Measurements from ENCODE around the gene LSP1.
"Not testable (repeated sequence)": the region's sequence is repeated elsewhere in the genome, so short reads cannot be mapped to it uniquely, and the experiment has no call there.

Gene LSP1, protein sequence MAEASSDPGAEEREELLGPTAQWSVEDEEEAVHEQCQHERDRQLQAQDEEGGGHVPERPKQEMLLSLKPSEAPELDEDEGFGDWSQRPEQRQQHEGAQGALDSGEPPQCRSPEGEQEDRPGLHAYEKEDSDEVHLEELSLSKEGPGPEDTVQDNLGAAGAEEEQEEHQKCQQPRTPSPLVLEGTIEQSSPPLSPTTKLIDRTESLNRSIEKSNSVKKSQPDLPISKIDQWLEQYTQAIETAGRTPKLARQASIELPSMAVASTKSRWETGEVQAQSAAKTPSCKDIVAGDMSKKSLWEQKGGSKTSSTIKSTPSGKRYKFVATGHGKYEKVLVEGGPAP

DNA sequence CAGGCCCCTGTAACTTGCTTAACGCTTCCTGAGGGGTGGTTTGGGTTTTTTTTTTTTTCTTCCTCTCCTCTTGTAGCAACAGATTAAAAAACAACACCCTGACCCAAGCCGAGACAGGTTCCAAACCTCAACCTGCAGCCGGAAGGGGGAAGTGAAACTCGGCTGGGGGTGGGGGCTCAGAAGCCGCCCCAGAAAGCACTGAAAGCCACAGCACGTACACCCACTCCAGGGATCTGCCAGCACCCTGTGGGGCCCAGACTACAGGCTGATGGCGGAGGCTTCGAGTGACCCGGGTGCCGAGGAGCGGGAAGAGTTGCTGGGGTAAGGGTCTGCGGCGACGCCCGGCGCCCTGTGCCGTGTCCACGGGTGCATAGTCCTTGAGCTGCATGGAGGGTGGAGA lies at the start of gene LSP1:
Gene LSP1 (plus strand): TSS at position 208 of the 400 bp plus-strand sequence. CDS start 61 bp downstream, at position 269.
- no peak for DNase-seq

DNA sequence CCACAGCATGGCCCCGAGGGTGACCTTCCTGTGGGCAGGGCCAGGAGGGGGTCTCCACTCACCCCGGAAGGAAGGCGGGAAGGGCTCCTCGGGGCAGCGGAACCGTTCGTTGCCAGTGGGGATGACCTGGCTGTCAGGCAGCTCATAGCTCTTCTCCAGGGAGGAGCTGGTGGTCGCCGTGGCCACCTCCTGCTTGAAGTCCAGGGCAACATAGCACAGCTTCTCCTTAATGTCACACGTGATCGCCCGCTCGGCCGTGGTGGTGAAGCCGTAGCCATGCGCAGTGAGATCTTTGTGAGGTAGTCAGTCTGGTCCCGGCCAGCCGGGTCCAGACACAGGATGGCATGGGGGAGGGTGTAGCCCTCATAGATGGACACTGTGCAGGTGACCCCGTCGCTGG lies 49.6 kb upstream of the LSP1 start:
- no peak for DNase-seq

DNA sequence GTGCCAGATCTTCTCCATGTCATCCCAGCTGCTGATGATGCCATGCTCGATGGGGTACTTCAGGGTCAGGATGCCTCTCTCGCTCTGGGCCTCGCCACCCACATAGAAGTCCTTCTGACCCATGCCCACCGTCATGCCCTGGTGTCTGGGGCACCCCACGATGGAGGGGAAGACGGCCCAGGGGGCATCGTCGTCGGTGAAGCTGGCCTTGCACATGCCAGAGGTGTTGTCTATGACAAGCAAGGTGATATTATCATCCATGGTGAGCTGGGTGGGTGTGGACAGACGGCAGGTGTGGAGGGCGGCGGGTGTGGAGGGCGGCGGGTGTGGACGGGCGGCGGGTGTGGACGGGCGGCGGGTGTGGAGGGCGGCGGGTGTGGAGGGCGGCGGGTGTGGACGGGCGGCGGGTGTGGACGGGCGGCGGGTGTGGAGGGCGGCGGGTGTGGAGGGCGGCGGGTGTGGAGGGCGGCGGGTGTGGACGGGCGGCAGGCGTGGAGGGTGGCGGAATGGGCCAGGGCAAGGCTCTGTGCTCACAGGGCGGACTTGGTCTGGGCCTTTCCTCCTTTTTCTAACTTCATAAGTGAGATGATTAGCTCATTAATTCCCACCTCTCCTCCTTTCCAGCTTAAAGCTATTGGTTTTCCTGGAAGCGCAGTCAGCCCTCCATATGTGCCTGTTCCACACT lies 48.9 kb upstream of the LSP1 start:
- DNase-seq = not testable (repeated sequence)

DNA sequence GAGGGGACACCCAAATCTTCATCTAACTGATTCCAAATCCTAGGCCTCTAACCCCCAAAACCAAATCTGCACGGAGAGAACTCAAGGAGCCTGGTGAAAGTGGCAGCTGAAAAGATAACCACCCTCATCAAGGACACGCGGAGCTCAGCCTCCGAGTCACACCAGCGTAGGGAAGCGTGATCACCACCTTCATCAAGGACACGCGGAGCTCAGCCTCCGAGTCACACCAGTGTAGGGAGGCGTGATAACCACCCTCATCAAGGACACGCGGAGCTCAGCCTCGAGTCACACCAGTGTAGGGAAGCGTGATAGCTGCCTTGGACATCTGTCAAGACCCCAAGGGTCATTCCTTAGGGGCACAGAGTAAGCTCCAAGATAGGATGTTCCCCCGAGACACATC lies 47.4 kb upstream of the LSP1 start:
- no peak for DNase-seq

DNA sequence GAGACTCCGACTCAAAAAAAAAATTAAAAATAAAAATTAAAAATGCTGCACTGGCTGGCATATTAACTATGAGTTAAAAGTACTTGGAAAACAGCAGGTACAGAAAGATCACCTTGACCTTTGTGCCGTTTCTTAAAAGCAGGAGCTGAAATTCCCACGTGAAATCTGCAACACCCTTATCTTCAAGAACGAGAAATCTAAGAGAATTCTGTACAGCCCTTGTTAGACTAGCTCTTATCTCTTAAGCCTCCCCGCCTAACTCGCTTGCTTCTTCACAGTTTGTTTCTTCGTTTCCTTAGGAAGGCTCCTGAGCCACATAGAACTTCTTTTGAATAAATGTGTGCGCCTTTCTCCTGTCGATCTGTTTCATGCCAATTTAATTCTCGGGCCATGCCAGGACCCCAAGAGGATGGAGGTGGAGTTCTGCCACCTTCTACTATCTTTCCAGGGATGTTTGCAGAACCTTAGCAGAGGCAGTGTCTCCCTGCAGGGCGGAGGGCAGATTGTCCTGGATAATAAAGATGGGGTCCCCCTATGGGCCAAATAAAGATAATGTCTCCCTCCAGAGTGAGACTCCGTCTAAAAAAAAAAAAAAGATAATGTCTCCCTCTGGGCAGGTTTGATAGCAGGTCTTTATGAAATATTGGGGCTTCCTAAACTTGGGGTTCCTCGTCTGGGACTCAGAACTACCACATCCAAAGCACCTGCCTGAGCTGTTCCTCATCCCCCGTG lies 45.5 kb upstream of the LSP1 start:
- DNase-seq = no peak

DNA sequence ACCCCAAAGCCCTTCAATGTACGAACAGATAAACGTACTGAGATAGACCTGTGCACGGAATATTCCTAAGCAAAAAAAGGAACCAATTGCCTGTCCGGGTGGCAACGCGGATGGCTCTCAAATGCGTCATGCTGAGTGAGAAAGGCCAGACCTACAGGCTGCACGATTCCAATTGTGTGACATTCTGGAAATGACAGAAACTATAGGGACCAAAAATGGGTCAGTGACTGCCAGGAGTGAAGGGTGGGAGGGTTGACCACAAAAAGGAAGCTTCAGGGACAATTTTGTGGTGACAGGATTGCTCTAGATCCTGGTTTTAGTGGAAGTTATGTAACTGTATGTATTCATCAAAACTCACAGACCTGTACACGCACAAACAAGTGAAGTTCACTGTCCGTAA lies 42.1 kb upstream of the LSP1 start:
- no peak for DNase-seq

DNA sequence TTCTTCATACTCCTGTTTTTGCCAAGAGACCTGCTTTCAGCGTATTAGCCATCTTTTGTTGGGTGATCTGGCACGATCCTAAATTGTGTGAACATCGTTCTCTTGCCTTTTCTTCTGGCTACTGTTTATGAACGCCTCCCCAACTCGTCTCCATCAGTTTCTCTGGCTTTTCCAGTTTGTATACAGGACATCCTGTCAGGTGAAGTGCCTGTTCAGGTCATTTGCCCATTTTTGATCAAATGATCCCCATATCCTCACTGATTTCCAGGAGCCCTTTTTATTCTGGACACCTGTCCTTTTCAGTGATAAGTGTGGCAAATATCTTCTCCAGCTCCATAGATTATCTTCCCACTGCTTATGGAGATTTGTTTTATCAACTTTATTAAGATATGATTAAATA lies 40.6 kb upstream of the LSP1 start:
- no peak for DNase-seq

DNA sequence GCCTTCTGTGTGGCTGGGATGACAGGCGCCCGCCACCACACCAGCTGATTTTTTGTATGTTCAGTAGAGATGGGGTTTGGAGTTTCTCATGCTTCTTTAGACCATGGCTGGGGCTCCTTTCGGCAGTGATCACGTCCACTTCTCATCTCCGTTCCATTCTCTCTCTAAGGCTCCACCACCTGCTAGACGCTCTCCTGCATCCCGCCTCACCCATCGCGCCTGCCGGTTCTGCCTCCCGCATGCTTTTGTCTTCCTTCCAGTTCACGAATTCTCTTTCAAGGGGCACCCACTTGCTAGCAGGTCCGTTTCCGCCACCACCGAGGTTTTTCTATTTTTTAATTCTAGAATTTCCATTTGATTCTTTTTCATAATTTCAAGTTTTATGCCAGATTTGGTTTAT lies 40.1 kb upstream of the LSP1 start:
- no peak for DNase-seq

DNA sequence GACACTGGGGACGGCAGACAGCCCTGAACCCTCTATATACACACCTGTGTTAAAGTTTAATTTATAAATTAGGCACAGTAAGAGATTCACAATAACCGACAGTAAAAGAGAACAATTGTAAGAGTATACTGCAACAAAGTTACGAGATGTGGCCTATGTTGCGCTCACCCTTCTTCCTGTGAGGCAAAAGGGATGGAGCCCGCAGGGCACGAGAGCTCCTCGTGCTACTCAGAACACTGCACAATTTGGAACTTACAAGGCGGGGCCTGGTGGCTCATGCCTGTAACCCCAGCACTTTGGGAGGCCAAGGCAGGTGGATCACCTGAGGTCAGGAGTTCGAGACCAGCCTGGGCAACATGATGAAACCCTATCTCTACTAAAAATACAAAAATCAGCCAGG lies 39.5 kb upstream of the LSP1 start:
- not testable (repeated sequence) for DNase-seq

DNA sequence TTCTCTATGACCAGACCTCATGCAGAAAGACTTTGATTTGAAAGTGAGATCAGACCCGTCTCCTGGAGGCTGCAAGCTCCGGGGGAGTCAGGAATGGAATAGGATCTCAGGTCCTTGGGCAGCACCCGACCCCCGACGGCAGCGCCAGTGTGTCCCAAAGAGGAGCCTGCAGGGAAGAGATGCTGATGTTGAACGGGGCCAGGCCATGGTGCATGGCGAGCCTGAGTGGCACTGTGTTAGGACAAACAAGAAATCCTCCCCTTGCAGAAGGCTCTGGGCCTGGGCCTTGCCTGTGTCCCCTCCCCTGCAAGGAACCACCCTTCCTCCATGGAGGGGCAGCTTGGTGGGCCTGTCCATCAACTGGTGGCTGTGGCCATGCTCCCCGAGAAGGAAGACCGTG lies 38.2 kb upstream of the LSP1 start:
- no peak for DNase-seq

DNA sequence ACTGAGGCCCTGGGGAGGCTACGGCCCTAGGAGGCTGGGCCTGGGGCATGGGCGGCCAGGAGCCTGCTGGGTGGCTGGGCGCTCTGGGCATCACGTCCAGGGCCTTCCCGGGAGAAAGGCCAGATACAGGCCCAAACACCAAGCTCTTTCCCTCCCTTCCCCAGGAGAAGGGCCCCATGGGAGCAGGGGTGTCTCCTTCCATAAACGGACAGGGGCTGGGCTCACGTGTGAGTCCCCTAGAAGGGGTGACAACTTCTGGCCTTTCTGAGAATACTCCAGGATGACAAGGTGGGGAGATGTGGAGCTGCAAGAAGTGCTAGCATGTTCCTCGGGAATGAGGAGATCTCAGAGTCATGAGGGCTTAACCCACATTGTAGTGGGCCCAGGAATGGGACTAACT lies 37.6 kb upstream of the LSP1 start:
- DNase-seq = no peak

DNA sequence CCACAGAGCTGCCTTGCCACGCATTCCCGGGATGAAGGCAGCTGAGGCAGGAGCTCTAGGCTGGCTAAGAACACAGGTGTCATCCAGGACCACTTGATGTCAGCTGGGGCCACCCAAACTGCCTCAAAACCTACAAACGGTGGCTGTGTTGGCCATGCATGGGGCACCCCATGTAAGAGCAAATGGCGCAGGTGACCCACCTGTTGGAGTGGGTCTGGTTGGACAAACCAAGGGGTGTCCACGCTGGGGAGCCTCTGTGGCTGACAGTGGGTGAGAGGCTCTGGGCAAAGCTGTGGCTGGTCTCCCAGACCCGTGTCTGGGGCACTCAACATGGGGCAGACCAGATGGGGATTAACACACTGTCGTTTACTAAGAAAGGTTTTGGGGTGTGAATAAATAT lies 37.1 kb upstream of the LSP1 start:
- no peak for DNase-seq

DNA sequence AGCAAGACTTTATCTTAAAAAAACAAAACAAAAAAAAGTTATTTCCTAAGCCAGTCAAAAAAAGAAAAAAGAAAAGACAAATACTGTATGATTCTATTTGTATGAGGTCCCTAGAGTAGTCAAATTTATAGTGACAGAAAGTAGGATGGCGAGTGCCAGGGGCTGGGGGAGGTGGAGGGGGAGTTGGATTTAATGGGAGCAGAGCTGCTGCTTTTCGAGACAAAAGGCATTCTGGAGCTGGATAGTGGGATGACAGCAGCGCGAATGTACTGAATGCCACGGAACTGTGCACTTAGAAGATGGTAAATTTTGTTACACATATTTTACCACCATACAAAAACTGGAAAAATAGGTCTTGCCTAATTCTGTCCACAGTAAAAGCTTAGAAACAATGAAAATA lies 35.9 kb upstream of the LSP1 start:
- DNase-seq = no peak

DNA sequence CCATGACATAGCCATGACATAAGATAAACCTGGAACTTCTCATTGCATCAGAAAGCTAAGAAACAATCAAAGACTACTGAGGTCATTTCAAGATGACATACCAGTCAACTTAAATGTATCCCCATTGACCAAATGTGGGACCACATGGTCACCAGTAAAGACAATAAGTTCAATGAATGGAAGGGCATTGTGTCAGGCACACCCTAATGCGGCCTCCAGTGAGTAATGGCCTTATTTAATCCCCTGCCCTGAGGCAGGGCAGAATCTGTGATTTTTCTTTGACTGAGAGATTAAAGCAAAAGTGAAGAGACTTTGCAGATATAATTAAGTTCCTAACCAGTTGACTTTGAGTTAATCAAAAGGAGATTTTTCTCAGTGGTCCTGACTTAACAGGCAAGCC lies 35.4 kb upstream of the LSP1 start:
- DNase-seq = no peak

DNA sequence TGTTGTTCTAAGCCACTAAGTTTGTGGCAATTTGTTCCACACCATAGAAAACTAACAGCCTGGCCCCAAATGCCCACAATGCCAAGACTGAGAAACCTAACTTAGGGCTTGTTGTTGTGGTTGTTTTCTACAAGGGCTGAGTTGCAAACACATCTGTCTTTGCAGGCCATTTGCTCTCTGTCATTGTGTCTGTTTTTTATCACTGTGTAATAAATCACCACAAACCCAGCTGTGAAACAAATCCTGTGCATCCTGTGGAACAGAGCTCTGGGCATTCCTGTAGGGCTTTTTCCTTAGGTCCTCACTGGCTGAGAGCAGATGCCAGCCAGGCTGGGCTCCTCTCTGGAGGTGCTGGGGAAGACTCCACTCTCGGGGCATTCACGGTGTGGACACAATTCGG lies 33.8 kb upstream of the LSP1 start:
- no peak for DNase-seq

DNA sequence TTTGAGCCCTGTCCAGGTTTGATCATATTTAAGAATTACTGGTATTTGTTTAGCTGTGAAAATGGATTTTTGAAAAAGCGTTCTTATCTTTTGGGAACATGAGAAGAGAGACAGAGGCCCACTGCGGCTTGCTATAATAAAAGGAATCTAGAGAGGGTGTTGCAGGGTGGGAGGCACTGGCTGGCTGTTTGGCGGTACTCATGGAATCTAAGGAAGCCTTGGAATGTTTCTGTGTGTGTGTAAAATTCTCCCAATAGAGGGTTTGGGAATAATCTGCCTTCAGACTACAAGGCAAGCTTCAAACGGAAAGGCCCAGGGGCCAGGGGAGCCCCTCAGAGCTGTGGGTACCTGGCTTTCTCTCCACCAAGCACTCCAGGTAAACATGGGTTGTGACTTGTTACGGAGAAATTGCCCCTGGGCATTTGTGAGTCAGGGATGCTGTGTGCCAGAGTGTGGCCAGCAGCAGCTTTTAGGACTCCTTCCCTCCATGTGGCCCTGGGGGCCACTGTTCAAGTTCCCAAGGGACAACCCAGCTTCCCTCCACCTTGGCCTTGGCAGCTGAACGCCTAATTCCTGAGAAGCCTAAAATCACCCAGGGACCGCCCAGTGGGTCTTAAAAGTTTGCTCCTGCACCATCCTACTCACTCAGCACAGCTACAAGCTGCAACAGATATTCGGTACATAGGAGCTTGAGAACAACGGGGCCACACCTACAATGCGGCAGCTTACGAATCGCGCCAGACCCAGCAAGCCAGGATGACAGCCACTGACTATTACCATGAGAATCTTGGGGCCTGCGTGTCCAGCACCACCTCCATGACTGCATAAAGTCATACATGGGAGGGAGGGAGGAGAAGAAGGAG lies 32.2 kb upstream of the LSP1 start:
- no peak for DNase-seq

DNA sequence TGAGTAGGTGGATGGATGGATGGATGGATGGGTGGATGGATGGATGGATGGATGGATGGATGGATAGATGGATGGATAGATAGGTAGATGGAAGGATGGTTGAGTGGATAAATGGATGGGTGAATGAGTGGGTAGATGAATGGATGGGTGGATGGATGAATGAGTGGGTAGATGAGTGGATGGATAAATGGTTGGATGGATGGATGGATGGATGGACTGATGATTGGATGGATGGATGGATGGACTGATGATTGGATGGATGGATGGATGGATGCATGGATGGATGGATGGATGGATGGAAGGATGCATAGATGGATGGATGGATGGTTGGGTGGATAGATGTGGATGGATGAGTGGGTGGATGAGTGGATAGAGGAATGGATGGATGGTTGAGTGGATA lies 31.3 kb upstream of the LSP1 start:
- DNase-seq = no peak

DNA sequence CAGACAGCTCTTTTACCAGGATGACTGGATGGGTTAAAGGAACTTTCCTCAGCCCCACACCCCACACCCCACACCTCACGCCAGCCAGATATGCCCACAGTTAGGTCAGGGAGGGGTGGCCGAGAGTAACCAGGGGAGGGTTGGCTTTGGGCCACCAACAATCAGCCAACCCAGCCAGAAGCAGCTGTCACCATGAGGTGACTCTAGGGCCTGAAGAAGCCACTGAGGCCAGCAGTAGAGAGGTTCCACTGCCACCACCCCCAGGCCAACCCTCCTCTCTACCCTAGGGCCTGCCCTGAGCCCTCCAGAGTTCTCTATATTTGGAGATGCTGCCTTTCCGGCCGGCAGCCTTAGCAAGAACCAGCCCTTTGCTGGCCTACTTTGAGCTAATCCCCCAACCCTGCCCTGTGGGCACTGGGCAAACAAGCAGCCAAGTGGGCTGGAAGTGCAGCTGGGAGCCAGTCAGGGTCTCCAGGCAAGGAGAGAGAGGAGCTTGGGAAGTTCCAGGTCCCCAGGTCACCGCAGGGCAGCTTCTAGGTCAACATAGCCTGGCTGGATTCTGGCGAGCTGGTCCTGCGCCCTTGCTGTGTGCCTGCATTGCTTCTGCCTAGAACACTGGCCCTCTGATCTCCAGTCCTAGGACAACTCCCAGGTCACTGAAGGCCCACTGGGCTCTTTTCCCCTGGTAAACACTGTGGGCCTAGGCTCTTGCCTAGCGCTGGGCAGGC lies 30.1 kb upstream of the LSP1 start:
- no peak for DNase-seq

DNA sequence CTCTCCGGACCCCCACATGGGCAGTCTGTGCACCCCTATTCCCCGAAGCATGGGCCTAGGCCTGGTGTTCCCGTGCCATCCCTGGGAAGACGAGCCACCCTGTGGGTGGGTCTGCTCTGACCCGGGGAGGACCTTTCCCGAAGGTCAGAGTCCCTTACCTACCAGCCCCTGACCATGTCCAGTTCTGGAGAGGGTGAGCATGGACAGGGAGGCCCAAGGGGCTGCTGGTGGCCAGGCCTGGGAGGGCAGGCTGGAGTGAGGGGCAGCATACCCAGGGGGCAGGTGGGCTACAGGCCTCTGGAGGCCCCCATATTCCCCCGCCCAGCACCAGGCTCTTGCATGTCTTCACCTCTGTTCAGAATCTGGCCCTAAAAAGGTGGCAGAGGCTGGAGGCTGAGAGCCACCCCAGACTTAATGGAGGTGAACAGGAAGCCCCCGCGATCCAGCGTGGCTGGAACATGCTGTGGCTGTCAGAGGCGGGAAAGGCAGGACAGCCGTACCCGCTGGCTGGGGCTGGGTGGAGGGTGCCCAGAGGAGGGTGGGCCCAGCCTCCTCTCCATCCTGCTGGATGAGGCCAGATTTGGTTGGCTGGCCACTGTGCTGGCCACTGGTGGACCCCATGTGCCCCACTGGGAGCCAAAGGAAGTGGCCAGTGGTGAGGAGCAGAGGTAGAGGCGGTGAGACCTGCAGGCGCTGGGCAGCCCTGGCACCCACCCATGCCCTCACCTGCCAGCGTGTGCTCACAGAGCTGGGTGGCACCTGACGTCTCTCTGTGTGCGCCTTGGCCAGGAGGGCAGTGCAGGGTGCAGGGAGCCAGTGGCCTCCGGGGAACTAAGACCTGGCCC lies 29.3 kb upstream of the LSP1 start:
- no peak for DNase-seq

DNA sequence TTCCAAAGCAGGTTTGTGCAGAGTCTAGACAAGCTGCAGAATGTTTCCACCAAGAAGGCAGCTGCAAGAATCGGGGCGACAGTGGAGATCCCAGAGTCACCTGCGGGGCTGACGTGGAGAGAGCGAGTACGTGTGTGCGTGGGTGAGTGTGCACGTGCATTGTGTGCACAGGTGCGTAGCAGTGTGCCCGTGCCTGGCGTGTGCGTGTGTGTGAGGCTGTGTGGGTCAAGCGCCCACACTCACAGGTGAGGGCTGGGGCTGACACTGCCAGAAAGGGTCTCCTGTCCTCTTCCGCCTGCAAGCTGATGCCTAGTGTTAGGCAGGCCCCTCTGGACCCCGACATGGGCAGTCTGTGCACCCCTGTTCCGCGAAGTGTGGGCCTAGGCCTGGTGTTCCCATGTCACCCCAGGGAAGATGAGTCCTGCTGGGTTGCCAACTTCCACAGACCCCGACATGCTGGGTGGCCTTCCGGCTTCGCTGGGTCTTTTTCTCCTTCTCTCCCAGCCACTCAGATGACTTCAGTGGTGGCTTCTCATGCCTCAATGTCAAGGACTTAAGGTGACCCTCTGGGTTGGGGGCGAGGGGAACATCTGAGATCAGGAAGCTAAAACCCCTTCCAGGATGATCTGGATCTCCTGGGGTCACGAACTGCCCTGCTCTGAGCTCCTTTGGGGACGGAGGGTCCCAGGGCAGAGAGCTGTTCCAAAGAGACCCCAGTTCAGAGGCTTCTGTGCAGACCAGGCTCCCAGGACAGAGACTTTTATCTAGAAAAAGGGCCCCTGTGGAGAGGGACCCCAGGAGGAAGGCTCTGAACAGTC lies 28.5 kb upstream of the LSP1 start:
- no peak for DNase-seq
